AG09319 (cell line): ENCODE measurements around the gene ARL14.

Source experiments
- DNase-seq: peaks from one replicate; pipeline ENCODE4 v3.0.0-alpha.2; 2010; ENCODE audit warnings: low read depth; ENCODE audit errors: extremely low read depth
- TF ChIP-seq, protein P1 (sequence below): IDR thresholded peaks from 2 replicates; pipeline ENCODE4 v1.5.1; 2011; ENCODE audit warnings: low read depth, mild to moderate bottlenecking, inconsistent platforms, low read length, moderate library complexity

The ARL14 gene

DNA sequence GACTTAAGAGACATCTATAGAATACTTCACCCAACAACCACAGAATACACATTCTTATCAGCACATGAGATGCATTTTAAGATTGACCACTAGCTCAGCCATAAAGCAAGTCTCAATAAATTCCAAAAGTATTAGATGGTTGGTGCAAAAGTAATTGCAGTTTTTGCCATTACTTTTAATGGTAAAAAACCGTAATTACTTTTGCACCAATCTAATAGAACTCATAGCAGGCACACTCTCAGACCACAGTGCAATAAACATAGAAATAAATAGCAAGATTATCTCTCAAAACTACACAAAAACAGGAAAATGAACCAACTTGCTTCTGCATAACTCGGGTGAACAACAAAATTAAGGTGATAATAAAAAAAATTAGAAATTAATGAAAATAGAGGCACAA, 45.4 kb downstream of the ARL14 start:
- TF ChIP-seq, protein P1, sequence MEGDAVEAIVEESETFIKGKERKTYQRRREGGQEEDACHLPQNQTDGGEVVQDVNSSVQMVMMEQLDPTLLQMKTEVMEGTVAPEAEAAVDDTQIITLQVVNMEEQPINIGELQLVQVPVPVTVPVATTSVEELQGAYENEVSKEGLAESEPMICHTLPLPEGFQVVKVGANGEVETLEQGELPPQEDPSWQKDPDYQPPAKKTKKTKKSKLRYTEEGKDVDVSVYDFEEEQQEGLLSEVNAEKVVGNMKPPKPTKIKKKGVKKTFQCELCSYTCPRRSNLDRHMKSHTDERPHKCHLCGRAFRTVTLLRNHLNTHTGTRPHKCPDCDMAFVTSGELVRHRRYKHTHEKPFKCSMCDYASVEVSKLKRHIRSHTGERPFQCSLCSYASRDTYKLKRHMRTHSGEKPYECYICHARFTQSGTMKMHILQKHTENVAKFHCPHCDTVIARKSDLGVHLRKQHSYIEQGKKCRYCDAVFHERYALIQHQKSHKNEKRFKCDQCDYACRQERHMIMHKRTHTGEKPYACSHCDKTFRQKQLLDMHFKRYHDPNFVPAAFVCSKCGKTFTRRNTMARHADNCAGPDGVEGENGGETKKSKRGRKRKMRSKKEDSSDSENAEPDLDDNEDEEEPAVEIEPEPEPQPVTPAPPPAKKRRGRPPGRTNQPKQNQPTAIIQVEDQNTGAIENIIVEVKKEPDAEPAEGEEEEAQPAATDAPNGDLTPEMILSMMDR: no peak
- DNase-seq: no peak

DNA sequence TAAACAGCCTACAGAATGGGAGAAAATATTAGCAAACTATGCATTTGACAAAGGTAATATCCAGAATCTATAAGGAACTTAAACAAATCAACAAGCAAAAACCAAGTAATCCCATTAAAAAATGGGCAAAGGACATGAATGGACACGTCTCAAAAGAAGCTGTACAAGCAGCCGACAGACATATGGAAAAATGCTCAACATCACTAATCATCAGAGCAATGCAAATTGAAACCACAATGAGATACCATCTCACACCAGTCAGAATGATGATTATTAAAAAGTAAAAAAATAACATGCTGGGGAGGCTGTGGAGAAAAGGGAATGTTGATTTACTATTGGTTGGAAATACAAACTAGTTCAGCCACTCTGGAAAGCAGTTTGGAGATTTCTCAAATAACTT, 48.4 kb downstream of the ARL14 start:
- no peak for DNase-seq
- TF ChIP-seq, protein P1: no peak
